ENCODE results near the gene PRR15L. TPM values are rescaled to one million over a fixed set of nuclear protein-coding genes. Genes with fewer than 3 reads are reported as not detected.

PRR15L gene
- total and polyA plus RNA-seq, 11 donors = 0.04 to 2.7 TPM; not detected in 9

DNA sequence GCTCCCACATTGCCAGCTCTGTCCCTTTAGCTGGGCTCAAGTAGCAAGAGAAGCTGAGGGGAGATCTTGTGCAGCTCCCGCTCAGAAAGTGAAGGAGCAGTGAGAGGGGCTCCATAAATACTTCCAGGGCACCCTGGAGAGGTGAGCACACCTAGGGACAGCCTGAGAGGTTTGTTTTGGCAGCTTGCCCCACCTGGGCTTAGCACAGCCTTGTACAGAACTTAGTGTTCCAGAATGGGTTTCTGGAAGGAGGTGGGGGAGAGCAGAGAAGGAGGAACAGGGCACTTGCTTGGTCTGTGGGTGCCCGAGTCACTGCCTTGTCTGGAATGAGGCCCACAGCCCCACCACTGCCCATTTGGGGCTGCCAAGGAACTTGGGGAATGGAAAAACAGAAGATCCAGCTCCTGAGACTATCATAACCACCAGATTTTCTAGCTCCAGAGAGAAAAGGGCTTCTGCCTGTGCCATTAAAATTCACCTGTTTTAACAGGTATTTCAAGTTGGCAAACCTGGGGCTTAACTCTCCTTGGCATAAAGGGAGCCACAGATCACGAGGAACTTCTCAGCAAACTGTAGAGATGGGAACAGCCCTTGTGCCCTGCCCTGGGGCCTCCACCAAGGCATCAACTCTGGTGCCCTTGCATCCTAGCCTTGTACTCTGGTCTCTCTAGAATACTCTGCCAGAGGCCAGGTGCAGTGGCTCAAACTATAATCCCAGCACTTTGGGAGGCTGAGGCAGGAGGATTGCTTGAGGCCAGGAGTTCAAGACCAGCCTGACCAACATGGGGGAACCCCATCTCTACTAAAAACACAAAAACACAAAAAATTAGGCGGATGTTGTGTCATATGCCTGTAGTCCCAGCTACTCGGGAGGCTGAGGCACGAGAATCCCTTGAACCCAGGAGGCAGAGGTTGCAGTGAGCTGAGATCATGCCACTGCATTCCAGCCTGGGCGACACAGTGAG, 1.9 kb downstream of the PRR15L start:
- Histone ChIP-seq H3K36me3 (no peaks in the 10 kb centered on the region), H3K4me1 (peaks cover 0 to 8% (median 0%) of the 10 kb centered on the region in 12 donors), H3K27me3 (no peaks in the 10 kb centered on the region), H3K4me3 (no peak overlapping the region), H3K27ac (no peak overlapping the region), H3K9me3 (no peaks in the 10 kb centered on the region)
- ATAC-seq (no peak), DNase-seq (no peak)
- TF ChIP-seq, protein P1, sequence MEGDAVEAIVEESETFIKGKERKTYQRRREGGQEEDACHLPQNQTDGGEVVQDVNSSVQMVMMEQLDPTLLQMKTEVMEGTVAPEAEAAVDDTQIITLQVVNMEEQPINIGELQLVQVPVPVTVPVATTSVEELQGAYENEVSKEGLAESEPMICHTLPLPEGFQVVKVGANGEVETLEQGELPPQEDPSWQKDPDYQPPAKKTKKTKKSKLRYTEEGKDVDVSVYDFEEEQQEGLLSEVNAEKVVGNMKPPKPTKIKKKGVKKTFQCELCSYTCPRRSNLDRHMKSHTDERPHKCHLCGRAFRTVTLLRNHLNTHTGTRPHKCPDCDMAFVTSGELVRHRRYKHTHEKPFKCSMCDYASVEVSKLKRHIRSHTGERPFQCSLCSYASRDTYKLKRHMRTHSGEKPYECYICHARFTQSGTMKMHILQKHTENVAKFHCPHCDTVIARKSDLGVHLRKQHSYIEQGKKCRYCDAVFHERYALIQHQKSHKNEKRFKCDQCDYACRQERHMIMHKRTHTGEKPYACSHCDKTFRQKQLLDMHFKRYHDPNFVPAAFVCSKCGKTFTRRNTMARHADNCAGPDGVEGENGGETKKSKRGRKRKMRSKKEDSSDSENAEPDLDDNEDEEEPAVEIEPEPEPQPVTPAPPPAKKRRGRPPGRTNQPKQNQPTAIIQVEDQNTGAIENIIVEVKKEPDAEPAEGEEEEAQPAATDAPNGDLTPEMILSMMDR (IDR thresholded peaks at IDR 0.05) = no peak
- TF ChIP-seq POLR2A (IDR thresholded peaks at IDR 0.05) = no peak
- WGBS, 4 donors = 89 to 95% (median 93%) methylated on average over 6 to 7 of the region's 7 CpGs
- intact Hi-C loops (cut with DNase I) = no loop called here

DNA sequence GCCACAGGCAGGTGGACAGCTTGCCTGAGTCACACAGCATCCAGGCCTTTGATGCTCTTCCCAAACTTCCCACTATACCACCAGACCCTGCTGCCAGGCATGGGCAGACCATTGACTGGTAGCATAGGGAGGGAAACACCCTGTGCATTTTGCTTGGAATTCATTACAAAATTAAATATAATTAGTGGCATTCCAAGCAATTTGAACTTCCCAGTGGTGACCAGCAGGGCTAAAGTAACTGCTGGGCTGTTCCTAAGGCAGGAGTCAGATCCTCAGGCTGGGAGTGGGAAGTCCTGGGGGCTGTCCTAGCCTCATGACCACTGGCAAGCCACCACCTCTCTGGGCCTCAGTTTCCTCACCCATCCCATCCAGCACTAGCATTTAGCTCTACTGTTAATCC, 3.8 kb downstream of the PRR15L start:
- Histone ChIP-seq H3K27me3 (no peaks in the 10 kb centered on the region), H3K27ac (no peak overlapping the region), H3K9me3 (no peaks in the 10 kb centered on the region), H3K4me3 (no peak overlapping the region), H3K36me3 (peaks cover 0 to under 1% (median 0%) of the 10 kb centered on the region in 9 donors), H3K4me1 (peaks cover 2 to 23% (median 11%) of the 10 kb centered on the region in 12 donors)
- intact Hi-C loops (cut with DNase I) = no loop called here
- DNase-seq = no peak
- ATAC-seq = no peak
- TF ChIP-seq, protein P1 (IDR thresholded peaks at IDR 0.05) = no peak
- TF ChIP-seq POLR2A (IDR thresholded peaks at IDR 0.05) = no peak

DNA sequence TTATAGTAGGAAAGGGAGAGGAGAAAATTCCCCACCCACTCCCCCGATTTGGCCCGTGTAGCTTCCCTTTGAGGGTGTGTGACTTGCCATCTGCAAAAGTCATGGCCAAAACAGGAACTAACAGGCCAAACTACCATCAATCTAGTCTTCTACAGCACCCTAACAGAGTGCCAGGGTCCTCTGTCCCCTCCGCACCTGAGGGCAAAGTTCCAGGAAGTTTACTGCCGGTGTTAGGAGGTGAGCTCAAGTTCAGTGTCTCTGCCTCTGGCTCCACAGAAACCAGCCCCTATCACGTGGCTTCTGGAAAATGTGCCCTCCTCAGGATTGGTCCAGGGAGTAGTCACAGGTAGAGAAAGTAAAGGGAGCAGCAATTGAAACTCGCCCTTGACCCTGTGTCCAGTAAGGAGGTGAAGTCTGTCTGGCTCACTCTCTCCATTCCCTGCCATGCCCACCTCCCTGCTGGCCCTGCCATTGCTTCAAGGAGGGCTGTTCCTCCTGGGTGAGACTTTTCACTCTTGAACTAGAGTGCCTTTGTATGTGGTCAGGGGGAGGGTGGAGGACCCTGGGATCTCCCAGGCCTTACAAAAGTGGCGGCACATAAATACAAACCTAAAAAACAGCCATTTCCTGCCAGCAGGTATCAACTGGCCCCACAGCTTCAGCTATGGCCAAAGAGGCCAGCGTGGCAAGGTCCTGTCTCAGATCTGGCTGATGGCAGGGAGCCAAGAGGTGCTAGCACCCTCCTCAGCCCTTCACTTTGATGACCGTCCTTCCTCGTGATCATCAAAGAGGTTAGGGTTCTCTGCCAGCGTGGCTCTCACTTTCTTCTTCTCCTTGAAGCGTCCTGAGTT, 5.3 kb downstream of the PRR15L start:
- no peak for TF ChIP-seq POLR2A (IDR thresholded peaks at IDR 0.05)
- TF ChIP-seq, protein P1 (IDR thresholded peaks at IDR 0.05) = no peak
- no peak for DNase-seq
- 76 to 80% (median 78%) methylated on average over 12 of the region's 12 CpGs for WGBS, 4 donors

DNA sequence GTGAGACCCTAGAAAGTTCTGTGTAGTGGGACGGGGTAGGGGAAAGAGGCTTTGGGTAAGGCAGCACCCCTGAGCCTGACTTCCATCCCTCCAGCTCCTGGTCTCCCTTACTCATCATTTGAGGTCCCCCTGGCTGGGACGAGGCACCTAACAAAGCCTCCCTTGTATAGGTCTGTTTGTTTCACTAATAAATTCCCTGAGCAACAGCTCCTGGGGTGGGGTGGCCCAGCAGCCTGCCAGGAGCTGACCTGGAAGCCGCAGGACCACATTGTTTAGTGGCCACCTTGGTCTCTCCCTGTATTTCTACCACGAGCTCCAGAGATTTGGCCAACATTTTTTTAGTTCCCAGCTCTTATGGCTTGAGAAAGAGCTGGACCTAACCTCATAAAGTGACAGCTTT, 7.2 kb downstream of the PRR15L start:
- Histone ChIP-seq H3K9me3 (no peaks in the 10 kb centered on the region), H3K36me3 (peaks cover 0 to 28% (median 6%) of the 10 kb centered on the region in 9 donors), H3K27me3 (no peaks in the 10 kb centered on the region), H3K4me3 (no peak overlapping the region), H3K4me1 (peaks cover 5 to 41% (median 16%) of the 10 kb centered on the region in 12 donors), H3K27ac (no peak overlapping the region)
- no peak for TF ChIP-seq POLR2A (IDR thresholded peaks at IDR 0.05)
- TF ChIP-seq, protein P1 (IDR thresholded peaks at IDR 0.05) = no peak
- ATAC-seq = no peak
- intact Hi-C loops (cut with DNase I) = no loop called here
- 93 to 98% (median 95%) methylated on average over 4 of the region's 4 CpGs for WGBS, 4 donors
- no peak for DNase-seq

More for the DNA sequence above, 5.3 kb downstream of the PRR15L start:
- intact Hi-C loops (cut with DNase I) = no loop called here
- ATAC-seq = no peak
- Histone ChIP-seq H3K4me1 (peaks cover 5 to 26% (median 14%) of the 10 kb centered on the region in 12 donors), H3K27me3 (no peaks in the 10 kb centered on the region), H3K27ac (no peak overlapping the region), H3K9me3 (no peaks in the 10 kb centered on the region), H3K36me3 (peaks cover 0 to 13% (median 0%) of the 10 kb centered on the region in 9 donors), H3K4me3 (no peak overlapping the region)

All from heart left ventricle (tissue), 16 donors.